Inflammatory macrophage (primary cell): ENCODE results near the gene HOXB7.

Source experiments
- DNase-seq, 2 donors: peaks; one replicate each; pipeline ENCODE4 v3.0.0-alpha.2; 2020 to 2022

HOXB7 gene

DNA sequence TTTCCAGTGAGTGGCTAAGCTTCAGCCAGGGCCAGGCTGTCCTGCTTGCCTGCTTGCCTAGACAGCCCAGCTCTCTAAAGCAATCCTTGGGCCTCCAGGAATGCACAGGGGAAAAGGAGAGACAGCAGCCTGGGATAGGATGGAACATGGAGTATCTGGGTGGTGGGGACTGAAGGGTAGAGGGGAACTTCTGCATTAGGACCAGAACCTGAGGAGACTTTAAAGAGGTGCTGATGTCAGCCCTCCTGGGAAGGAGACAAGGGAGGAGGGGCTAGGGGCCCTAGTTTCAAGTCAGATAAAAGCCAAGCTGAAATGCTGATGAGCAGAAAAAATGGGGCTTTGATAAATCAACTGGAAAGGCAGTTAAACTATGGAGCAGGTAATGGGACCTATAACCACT is 1.8 kb downstream of the HOXB7 start:
- no peak for DNase-seq

DNA sequence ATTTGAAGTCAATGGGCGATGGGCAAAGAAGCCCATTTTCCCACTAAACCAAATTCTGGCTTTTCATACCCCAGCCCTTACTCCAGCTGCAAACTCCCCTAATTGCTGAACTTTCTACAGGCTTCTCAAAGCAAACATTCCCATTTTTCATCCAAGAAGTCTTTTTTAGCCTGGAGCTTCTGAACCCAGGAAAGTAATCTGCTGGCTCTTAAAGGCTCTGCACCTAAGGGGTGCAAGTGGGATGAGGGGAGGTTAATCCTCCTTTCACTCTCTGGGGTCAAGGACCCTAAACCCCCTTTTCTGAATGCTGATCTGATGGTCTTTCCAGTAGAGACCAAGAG is 2.4 kb downstream of the HOXB7 start:
- DNase-seq, result no peak

- DNase-seq, result no peak
Observed at GRCh38 chr17:48606892-48607614, 3.8 kb downstream of the HOXB7 start.

- no peak for DNase-seq
Observed at GRCh38 chr17:48605991-48606891, 4.6 kb downstream of the HOXB7 start.

- no peak for DNase-seq
Observed at GRCh38 chr17:48605409-48605919, 5.4 kb downstream of the HOXB7 start.

DNA sequence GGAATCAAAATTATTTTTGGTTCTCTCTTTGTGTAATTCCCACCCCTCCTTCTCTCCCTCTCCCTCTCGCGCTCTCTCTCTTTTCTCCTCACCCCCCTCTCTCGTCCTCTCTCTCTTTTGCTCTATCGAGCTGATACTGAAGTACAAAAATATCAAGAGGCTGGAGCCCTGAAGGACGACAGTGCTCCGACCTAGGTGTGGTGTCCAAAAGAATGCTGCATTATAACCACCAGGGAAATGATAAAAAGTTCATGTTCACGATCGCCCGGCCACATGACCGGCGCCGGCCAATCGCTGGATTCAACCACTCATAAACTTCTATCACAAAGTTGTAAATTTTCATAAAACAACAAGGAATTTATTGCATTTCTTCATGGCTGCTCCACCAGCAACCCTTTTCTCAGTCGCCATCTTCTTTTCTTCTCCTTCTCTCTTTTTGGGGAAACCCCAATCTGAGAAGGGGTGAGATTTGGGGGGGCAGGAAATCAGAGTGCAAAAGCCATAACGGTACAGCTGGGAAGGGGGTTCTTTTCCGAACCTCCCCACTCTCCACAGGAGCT is 6.0 kb downstream of the HOXB7 start, which contains the start of gene HOXB6:
Gene HOXB6 (minus strand): TSS at position 217 of the 560 bp plus-strand sequence. CDS start 6,836 bp downstream, outside the sequence.
- no peak for DNase-seq

DNA sequence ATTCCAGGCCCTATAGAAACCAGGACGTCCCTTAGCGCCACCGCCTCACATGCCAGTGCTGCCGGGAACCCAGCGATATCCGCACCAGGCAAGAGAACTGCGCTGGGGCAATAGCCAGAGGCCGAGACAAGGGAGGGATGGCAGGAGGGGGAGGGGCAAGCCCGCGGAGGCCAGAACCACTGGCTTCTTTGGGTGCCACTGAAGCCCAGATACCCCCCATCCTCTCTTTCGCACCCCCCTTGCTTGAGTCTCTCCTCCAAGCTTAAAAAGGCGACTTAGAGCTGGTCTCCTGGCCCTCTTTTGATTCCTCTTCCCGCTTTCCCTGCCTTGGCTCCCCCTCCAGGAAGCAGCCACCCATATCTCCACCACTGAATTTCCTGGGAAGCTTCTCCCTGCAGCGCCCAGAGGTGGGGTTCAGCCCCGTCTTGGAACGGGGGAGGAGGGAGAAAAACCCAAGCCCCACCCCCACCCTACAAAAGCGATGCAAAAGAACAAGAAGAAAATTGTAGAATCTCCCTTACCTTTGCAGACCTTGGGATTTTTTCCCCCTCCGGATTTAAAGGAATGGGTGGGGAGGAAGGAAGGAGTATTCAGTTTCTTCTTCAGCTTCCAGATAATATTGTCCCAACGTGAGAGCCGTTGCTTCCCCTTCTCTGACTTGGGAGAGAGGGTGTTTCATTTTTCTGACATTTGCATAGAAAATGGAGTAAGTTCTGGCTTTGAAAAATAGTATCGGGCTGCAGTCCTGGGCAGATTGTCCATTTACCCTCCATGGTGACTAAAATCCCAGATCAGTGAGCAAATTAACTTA is 6.7 kb downstream of the HOXB7 start:
- no peak for DNase-seq

DNA sequence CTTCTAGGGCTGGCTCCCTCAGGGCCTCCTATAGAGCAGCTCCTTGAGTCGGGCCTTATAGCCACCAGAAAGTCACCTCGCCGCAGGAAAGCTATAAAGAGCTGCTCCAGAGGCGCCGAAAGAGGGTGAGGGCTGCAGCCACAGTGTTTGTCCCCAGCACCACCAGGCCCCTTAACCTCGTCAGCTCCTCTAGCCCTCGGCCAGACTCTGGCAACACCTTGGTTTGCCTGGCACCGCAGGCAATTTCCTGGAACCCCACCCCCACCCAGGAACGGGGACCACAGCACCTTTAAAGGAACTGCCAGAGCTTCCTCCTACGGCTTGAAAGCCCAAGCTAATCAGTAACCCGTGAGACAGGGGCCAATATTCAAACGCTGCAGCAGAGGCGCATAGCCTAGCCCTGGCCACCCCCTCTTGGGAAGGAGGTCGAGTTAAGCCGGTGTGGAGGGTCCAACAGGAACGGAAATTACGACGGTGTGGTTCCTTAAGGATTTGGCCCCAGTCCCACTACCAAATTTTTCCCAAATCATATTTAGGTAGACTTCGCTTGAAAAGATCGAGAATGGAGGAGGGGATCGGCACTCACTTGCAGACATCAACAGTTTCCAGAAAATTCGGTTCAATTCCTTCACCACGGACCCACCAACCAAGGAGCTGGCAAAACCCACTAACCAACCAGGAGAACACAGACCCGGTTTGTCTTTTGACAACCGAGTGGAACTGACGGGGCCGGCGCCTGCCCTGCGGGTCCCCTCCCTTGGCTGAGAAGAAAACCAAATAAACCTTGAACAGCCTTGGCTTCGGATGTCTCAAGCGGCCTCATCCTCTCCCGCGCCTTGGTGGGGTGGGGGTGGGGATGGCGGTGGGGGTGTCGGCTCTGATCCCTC is 9.0 kb downstream of the HOXB7 start:
- no peak for DNase-seq

DNA sequence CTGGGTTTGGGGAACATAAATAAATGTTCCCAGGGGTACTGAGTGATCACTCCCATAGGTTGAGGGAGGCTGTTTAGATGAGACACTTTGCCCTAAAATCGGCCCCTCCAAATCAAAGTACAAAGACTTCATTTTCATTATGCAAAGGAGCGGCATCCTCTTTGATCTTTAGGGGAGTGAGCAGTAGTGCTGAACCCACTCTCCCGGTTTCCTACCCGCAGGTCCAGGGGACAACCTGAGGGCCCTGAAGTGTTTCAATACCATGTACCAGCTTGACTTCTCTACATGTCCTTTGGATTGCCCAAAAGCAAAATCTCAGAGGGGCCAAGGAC is 9.6 kb downstream of the HOXB7 start:
- no peak for DNase-seq

- DNase-seq, result no peak
Observed at GRCh38 chr17:48600244-48601098, 10.3 kb downstream of the HOXB7 start.

DNA sequence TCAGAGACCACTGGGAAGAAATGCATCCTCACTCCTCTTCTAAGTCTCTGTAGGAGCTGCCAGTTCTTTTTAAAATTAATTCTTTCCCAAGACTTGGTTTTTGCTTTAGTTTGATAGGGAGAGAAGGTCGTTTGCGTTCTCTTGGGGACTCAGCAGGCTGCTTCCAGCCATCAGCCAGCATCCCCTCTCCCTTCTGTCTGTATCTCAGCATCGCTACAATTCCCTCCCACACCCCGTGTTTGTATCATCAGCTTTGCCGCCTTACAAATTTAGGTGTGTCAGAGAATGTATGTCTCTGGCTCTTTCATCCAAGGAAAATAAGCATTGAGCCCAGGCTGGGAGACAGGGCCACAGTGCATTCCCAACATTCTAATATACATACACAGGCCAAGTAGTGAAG is 11.5 kb downstream of the HOXB7 start:
- no peak for DNase-seq

- no peak for DNase-seq
Observed at GRCh38 chr17:48598736-48599135, 12.1 kb downstream of the HOXB7 start.

GRCh38 chr17:48597778-48598631 is 12.8 kb downstream of the HOXB7 start:
- peak; percentile 46 to 51 for DNase-seq

- no peak for DNase-seq
Observed at GRCh38 chr17:48597528-48597777, 13.4 kb downstream of the HOXB7 start.

DNA sequence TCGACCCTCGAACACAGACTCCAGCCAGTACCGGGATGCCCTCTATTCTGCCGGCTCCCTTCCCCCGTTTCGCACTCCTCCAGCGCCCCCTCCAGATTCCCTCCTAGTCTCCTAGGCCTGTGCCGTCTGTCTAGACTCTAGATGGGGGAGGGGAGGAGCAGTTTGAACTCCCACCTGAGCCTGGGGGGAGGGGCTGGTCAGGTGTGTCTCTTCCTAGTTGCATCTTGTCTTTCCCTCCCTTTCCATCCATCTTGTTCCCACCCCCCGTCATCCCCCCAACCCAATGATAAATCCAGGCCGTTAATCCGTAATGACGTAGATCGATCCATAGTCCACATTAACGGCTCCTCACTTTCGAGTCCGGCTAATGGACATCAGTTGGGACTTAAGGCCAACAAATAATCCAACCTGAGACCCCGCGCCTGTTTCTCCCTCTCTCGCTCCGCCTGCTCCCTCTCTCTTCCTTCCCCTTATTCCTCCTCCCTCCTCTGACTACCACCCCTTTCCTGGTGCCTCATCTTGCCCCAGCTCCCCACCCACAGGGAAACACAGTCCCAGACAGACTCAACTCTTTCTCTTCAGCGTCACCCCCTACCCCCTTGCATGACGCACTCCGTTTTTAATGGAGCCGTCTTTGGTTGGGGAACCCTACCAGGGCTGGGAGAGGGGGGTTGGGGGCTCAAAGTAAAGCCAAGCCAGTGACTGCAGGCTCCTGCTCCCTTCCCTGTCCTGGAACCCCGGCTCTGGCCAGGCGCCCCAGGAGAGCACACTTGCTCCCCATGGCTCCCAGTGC is 13.9 kb downstream of the HOXB7 start:
- no peak for DNase-seq

GRCh38 chr17:48596000-48596734 is 14.7 kb downstream of the HOXB7 start:
- DNase-seq, result no peak

DNA sequence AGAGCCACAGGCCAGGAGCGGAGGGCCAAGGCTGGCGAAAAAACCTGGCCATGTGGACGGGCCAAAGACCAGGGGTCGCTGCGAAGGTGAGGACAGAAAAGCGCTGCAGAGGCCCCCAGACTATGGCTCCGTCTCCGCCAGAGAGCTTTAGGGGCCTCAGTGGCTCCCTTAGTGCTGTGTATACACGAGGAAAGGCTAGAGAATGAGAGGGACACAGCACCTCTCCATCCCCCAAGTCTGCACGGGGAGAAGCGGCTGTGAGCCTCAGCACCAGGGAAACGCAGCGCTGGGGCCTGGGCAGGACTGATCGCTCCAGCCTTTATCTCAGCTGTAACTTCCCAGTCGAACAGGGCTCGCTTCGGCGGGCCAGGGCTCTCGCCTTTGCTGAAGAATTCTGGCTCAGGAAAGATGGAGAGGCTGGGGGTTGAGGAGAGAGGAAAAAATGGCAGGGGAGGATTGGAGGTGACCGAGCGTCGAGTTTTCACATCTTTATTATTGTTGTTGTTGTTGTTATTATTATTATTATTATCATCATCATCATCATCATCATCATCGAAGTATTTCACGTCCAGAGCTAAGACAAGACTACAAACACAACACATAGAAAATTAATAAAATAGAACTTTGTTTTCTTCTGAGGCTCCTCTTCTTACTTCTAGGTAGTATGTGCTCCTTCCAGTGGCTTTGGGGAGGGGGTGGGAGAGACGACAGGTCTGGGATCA is 15.4 kb downstream of the HOXB7 start:
- DNase-seq, result no peak
